OCI-LY1 (cell line): ENCODE results near the gene TPRG1.

Source experiments
- H2AFZ ChIP-seq: fragments of 200-600 bp; sonication (generic), shearing (Covaris generic); 2 replicates; pipeline ENCODE4 v1.6.0; 2014; ENCODE audit warnings: antibody characterized with exemption, mild to moderate bottlenecking, low read length
- H3F3A ChIP-seq: fragments of 200-600 bp; sonication (generic), shearing (Covaris generic); 2 replicates; pipeline ENCODE4 v1.6.0; 2014; ENCODE audit warnings: mild to moderate bottlenecking, antibody characterized with exemption, low read length, moderate library complexity; ENCODE audit not compliant: insufficient read depth
- H3K27ac ChIP-seq: fragments of 200-600 bp; sonication (generic); 2 replicates; pipeline ENCODE4 v1.5.1; 2014; ENCODE audit warnings: low read length, mixed run types, mild to moderate bottlenecking, low read depth; ENCODE audit not compliant: poor library complexity, severe bottlenecking
- H3K27me3 ChIP-seq: fragments of 200-600 bp; sonication (generic); 2 replicates; pipeline ENCODE4 v1.6.0; 2014; ENCODE audit warnings: antibody characterized with exemption, mild to moderate bottlenecking, low read length, moderate library complexity; ENCODE audit not compliant: insufficient read depth
- H3K36me3 ChIP-seq: fragments of 200-600 bp; sonication (generic); 2 replicates; pipeline ENCODE4 v1.6.1; 2014; ENCODE audit warnings: mild to moderate bottlenecking, antibody characterized with exemption, low read length, moderate library complexity, mixed read lengths; ENCODE audit not compliant: insufficient read depth
- H3K4me1 ChIP-seq: fragments of 200-600 bp; sonication (generic); 2 replicates; pipeline ENCODE4 v1.5.1; 2014; ENCODE audit warnings: mild to moderate bottlenecking, low read length, moderate library complexity; ENCODE audit not compliant: insufficient read depth, severe bottlenecking
- H3K4me2 ChIP-seq: fragments of 200-600 bp; sonication (generic), shearing (Covaris generic); 2 replicates; pipeline ENCODE4 v1.6.1; 2014; ENCODE audit warnings: low read length
- H3K4me3 ChIP-seq: fragments of 200-600 bp; sonication (generic); 2 replicates; pipeline ENCODE4 v1.5.1; 2014; ENCODE audit warnings: low read length, low read depth, mild to moderate bottlenecking, mixed read lengths; ENCODE audit not compliant: poor library complexity, severe bottlenecking
- H3K79me2 ChIP-seq: fragments of 200-600 bp; shearing (Covaris generic); 2 replicates; pipeline ENCODE4 v1.6.1; 2016; ENCODE audit warnings: mixed run types, low read length, mixed read lengths; ENCODE audit not compliant: insufficient read depth
- H3K9ac ChIP-seq: fragments of 200-600 bp; sonication (generic), shearing (Covaris generic); 2 replicates; pipeline ENCODE4 v1.6.1; 2014; ENCODE audit warnings: mild to moderate bottlenecking, low read length, mixed read lengths
- H3K9me2 ChIP-seq: fragments of 200-600 bp; sonication (generic), shearing (Covaris generic); 2 replicates; pipeline ENCODE4 v1.6.1; 2014; ENCODE audit warnings: low read depth, mild to moderate bottlenecking, low read length, mixed read lengths
- H3K9me3 ChIP-seq: fragments of 200-600 bp; shearing (Covaris generic); 2 replicates; pipeline ENCODE4 v1.6.1; 2014; ENCODE audit warnings: low read length, mixed read lengths
- H4K20me1 ChIP-seq: fragments of 200-600 bp; sonication (generic), shearing (Covaris generic); 2 replicates; pipeline ENCODE4 v1.6.0; 2016; ENCODE audit warnings: mild to moderate bottlenecking, low read length; ENCODE audit not compliant: insufficient read depth
- EZH2 ChIP-seq: fragments of 200-600 bp; sonication (generic), shearing (Covaris generic); IDR thresholded peaks from 2 replicates; pipeline ENCODE4 v1.8.0; 2017; ENCODE audit warnings: borderline replicate concordance, mixed run types, mild to moderate bottlenecking, antibody characterized with exemption, low read length, moderate library complexity, mixed read lengths
- TF ChIP-seq, protein P1 (sequence below): fragments of 200-600 bp; sonication (generic), shearing (Covaris generic); IDR thresholded peaks from 2 replicates; pipeline ENCODE4 v1.5.1; 2017; ENCODE audit warnings: mild to moderate bottlenecking, antibody characterized with exemption, low read length, moderate library complexity, mixed read lengths

Gene TPRG1

DNA sequence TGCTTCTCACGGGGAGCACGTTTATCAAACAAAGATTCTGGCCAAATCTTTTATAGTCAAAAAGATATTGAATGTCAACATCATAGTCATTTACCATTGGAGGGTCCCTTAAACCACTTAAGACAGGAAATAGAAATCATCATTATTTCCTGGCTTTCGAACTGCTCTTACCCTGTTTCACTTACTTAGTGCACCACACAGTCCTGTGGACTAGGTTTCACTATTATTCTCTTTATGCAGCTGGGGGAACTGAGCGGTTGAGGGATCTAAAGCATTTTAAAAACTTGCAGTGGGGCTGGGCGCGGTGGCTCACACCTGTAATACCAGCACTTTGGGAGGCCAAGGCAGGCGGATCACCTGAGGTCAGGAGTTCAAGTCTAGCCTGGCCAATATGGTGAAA lies 13.7 kb upstream of the TPRG1 start:
- Histone ChIP-seq H3F3A (no peaks in the 10 kb centered on the region), H3K9me3 (no peaks in the 10 kb centered on the region)
- TF ChIP-seq, protein P1, sequence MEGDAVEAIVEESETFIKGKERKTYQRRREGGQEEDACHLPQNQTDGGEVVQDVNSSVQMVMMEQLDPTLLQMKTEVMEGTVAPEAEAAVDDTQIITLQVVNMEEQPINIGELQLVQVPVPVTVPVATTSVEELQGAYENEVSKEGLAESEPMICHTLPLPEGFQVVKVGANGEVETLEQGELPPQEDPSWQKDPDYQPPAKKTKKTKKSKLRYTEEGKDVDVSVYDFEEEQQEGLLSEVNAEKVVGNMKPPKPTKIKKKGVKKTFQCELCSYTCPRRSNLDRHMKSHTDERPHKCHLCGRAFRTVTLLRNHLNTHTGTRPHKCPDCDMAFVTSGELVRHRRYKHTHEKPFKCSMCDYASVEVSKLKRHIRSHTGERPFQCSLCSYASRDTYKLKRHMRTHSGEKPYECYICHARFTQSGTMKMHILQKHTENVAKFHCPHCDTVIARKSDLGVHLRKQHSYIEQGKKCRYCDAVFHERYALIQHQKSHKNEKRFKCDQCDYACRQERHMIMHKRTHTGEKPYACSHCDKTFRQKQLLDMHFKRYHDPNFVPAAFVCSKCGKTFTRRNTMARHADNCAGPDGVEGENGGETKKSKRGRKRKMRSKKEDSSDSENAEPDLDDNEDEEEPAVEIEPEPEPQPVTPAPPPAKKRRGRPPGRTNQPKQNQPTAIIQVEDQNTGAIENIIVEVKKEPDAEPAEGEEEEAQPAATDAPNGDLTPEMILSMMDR = no peak
- no peak for TF ChIP-seq EZH2

DNA sequence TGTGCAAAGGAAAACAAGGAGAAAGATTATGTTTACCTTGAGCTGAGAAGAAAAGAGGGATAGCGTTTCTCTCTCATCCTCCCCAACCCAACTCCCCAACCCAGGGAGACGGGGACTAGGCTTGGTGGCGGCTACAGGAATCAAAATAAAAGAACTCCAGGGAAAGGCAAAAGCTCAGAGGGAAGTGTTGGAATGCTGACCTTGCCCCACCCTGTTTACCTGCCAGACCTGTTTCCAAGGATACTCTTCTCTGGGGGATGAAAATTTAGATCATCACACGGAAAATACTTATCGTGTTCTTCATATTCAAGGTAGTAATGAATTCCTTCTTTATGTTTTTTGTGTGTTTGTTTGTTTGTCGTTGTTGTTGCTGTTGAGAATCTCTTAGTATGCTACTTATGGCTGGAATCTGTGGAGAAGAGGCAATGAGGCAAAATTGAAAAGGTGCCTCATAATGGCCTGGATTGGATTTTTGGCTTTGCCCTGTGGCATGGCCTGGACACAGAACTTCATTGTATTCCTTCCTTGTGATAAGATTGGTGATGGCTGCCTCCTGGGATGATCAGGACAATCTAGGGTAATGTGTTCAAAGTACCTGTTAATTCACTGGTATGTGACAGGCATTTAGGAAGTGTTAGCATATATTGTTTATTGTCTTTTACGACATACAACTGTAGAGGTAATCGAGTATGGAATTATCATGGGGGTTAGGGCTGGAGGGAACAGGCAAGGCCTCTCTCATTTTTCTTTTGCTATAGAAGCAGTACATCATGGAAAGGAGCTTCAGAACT lies 11.1 kb upstream of the TPRG1 start:
- H3K27ac ChIP-seq = no peak overlapping the region
- no peak overlapping the region for H3K4me3 ChIP-seq
- H3K9me2 ChIP-seq = no peaks in the 10 kb centered on the region
- no peaks in the 10 kb centered on the region for H4K20me1 ChIP-seq
- H3F3A ChIP-seq = no peaks in the 10 kb centered on the region
- no peaks in the 10 kb centered on the region for H3K9me3 ChIP-seq
- no peak overlapping the region for H3K4me2 ChIP-seq
- no peaks in the 10 kb centered on the region for H3K4me1 ChIP-seq
- H3K27me3 ChIP-seq = no peaks in the 10 kb centered on the region
- no peaks in the 10 kb centered on the region for H3K79me2 ChIP-seq
- no peaks in the 10 kb centered on the region for H3K36me3 ChIP-seq
- no peak for TF ChIP-seq EZH2
- TF ChIP-seq, protein P1 = no peak
- no peak overlapping the region for H3K9ac ChIP-seq
- no peak overlapping the region for H2AFZ ChIP-seq

More for the DNA sequence above, 13.7 kb upstream of the TPRG1 start:
- Histone ChIP-seq H3K9me2 (no peaks in the 10 kb centered on the region), H2AFZ (no peak overlapping the region), H3K27me3 (no peaks in the 10 kb centered on the region), H3K36me3 (no peaks in the 10 kb centered on the region), H3K9ac (no peak overlapping the region), H3K27ac (no peak overlapping the region), H3K4me2 (no peak overlapping the region), H3K4me3 (no peak overlapping the region), H4K20me1 (no peaks in the 10 kb centered on the region), H3K79me2 (no peaks in the 10 kb centered on the region), H3K4me1 (no peaks in the 10 kb centered on the region)

DNA sequence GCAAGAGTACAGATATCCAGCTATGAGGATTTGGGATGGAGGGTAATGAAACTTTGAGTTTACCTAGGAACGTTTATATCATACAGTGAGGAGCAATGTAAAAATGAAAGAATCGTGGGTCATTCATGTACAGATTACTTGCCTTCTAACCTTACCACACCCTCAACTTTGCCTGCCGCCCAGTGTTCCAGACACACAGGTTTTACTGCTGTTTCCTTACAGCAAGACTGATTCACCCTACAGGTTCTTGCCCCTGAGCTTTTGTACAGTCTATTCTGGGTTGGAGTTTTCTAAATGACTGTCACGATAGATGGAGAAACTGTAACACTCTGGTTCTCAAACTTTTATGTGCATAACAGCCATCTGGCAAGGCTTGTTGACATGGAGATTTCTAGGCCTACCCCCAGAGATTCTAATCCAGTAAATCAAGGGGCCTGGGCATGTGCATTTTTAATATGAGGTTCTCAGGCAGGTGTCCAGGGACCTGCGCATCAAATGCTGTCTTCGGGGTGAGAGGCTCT lies 6.6 kb upstream of the TPRG1 start:
- H3K79me2 ChIP-seq = no peaks in the 10 kb centered on the region
- TF ChIP-seq, protein P1 = no peak
- TF ChIP-seq EZH2 = no peak
- H3K9me3 ChIP-seq = no peaks in the 10 kb centered on the region
- H3K4me2 ChIP-seq = no peak overlapping the region
- no peaks in the 10 kb centered on the region for H3K9me2 ChIP-seq
- no peaks in the 10 kb centered on the region for H3K4me1 ChIP-seq
- H3K4me3 ChIP-seq = no peak overlapping the region
- H3K9ac ChIP-seq = no peak overlapping the region
- H4K20me1 ChIP-seq = no peaks in the 10 kb centered on the region
- H3F3A ChIP-seq = no peaks in the 10 kb centered on the region
- peaks cover 10% of the 10 kb centered on the region; the same call in 1 of the 2 replicates for H3K27me3 ChIP-seq
- H3K36me3 ChIP-seq = no peaks in the 10 kb centered on the region
- H3K27ac ChIP-seq = no peak overlapping the region
- H2AFZ ChIP-seq = no peak overlapping the region
